ENCODE data around the gene CD48. TPM values are rescaled to one million over a fixed set of nuclear protein-coding genes. Genes with fewer than 3 reads are reported as not detected.

The CD48 gene
- total and polyA plus RNA-seq, 7 donors, result 2.9 to 112 (median 4.5) TPM

GRCh38 chr1:160746836-160747500, 35.3 kb upstream of the CD48 start:
- Histone ChIP-seq H3K36me3 (no peaks in the 10 kb centered on the region), H3K27me3 (no peaks in the 10 kb centered on the region), H3K4me1 (no peaks in the 10 kb centered on the region), H3K9me3 (no peaks in the 10 kb centered on the region), H3K27ac (no peak overlapping the region), H3K4me3 (no peak overlapping the region)
- intact Hi-C loops (cut with DNase I), result no loop called here
- TF ChIP-seq CTCF (IDR thresholded peaks at IDR 0.05) (no peak), POLR2A (IDR thresholded peaks at IDR 0.05) (no peak), POLR2AphosphoS5 (IDR thresholded peaks at IDR 0.05) (no peak), EP300 (IDR thresholded peaks at IDR 0.05) (no peak)
- WGBS, 2 donors, result 61 to 81% methylated on average over 7 of the region's 7 CpGs
- DNase-seq, result no peak

GRCh38 chr1:160745551-160745950, 33.9 kb upstream of the CD48 start:
- no peak overlapping the region for H3K4me3 ChIP-seq
- no peaks in the 10 kb centered on the region for H3K4me1 ChIP-seq
- H3K27ac ChIP-seq, result no peak overlapping the region
- 48 to 67% methylated on average over 1 of the region's 1 CpG for WGBS, 2 donors
- no peak for TF ChIP-seq POLR2A (IDR thresholded peaks at IDR 0.05)
- TF ChIP-seq POLR2AphosphoS5 (IDR thresholded peaks at IDR 0.05), result no peak
- TF ChIP-seq CTCF (IDR thresholded peaks at IDR 0.05), result no peak
- no peak for TF ChIP-seq EP300 (IDR thresholded peaks at IDR 0.05)
- no peaks in the 10 kb centered on the region for H3K36me3 ChIP-seq
- H3K27me3 ChIP-seq, result no peaks in the 10 kb centered on the region
- H3K9me3 ChIP-seq, result no peaks in the 10 kb centered on the region
- intact Hi-C loops (cut with DNase I), result no loop called here
- DNase-seq, result no peak

GRCh38 chr1:160744852-160745520, 33.4 kb upstream of the CD48 start:
- no peaks in the 10 kb centered on the region for H3K4me1 ChIP-seq
- intact Hi-C loops (cut with DNase I), result no loop called here
- no peak for DNase-seq
- no peaks in the 10 kb centered on the region for H3K27me3 ChIP-seq
- no peak overlapping the region for H3K4me3 ChIP-seq
- WGBS, 2 donors, result 78% methylated on average over 5 of the region's 5 CpGs
- no peaks in the 10 kb centered on the region for H3K36me3 ChIP-seq
- no peaks in the 10 kb centered on the region for H3K9me3 ChIP-seq
- TF ChIP-seq POLR2AphosphoS5 (IDR thresholded peaks at IDR 0.05) (no peak), EP300 (IDR thresholded peaks at IDR 0.05) (no peak), CTCF (IDR thresholded peaks at IDR 0.05) (no peak), POLR2A (IDR thresholded peaks at IDR 0.05) (no peak)
- no peak overlapping the region for H3K27ac ChIP-seq

GRCh38 chr1:160744199-160744851, 32.7 kb upstream of the CD48 start:
- no peak for DNase-seq
- Histone ChIP-seq H3K9me3 (no peaks in the 10 kb centered on the region), H3K4me1 (no peaks in the 10 kb centered on the region), H3K27ac (no peak overlapping the region), H3K36me3 (no peaks in the 10 kb centered on the region), H3K27me3 (no peaks in the 10 kb centered on the region), H3K4me3 (no peak overlapping the region)
- WGBS, 2 donors, result 67 to 79% methylated on average over 7 of the region's 7 CpGs
- no peak for TF ChIP-seq POLR2AphosphoS5 (IDR thresholded peaks at IDR 0.05)
- no peak for TF ChIP-seq EP300 (IDR thresholded peaks at IDR 0.05)
- no peak for TF ChIP-seq POLR2A (IDR thresholded peaks at IDR 0.05)
- no peak for TF ChIP-seq CTCF (IDR thresholded peaks at IDR 0.05)
- intact Hi-C loops (cut with DNase I), result no loop called here
